ES-I3 (cell line): ENCODE measurements around the gene HOXA2.

Source experiments
- H3K36me3 ChIP-seq: 2 replicates; pipeline ENCODE4 v1.6.1; 2013; ENCODE audit warnings: mild to moderate bottlenecking, low read length, control low read depth, moderate library complexity; ENCODE audit not compliant: insufficient read depth
- H3K4me1 ChIP-seq: 2 replicates; pipeline ENCODE4 v1.6.1; 2013; ENCODE audit warnings: mild to moderate bottlenecking, control low read depth, low read length; ENCODE audit not compliant: insufficient read depth
- H3K9ac ChIP-seq: 2 replicates; pipeline ENCODE4 v1.6.1; 2013; ENCODE audit warnings: low read depth, mild to moderate bottlenecking, low read length, moderate library complexity
- H3K9me3 ChIP-seq: 2 replicates; pipeline ENCODE4 v1.6.1; 2013; ENCODE audit warnings: mild to moderate bottlenecking, low read length, moderate library complexity; ENCODE audit not compliant: control insufficient read depth, insufficient read depth

Gene HOXA2

DNA sequence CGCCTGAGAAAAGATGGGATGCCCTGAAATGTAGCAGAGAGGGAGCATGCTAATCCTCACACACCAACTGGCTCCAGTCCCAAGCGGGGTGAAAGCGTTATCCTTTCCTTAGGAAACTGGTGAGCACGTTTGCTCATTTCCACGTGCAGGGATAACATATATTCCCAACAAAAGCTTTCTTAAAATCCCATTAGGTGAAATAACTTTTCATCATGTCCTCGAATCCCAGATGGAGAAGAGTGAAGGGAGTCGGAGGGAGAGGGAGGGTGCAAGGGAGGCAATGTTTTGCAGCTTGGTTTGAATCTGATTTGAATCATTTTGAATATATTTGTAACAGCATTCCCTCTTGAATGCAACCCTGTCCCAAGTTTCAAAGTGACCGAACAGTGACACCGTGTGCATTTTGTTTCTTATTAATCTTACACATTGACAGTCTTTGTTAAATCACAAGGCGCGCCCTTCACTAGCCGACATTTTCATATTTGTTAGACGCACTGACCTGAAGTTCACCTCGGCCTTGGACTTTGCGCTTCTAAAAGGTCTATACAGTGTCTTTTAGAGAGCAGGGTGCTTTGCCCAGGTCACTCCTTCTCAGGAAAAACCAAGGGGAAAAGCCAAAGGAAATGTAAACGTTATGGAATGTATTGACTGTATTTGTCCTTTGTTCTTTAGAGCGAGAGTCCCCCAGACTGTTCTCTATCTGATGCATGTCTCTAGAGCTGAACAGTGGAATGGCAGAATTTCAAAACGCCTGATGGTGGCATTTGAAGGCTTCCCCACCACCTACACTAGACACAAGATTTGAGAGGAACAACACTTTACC lies 31.1 kb upstream of the HOXA2 start:
- no peaks in the 10 kb centered on the region; the same call in 1 of the 2 replicates for H3K4me1 ChIP-seq
- H3K9ac ChIP-seq, result no peak overlapping the region
- H3K9me3 ChIP-seq, result no peaks in the 10 kb centered on the region
- no peaks in the 10 kb centered on the region for H3K36me3 ChIP-seq

GRCh38 chr7:27132978-27133377 lies 30.5 kb upstream of the HOXA2 start:
- no peaks in the 10 kb centered on the region for H3K36me3 ChIP-seq
- no peaks in the 10 kb centered on the region; the same call in 1 of the 2 replicates for H3K4me1 ChIP-seq
- H3K9me3 ChIP-seq, result no peaks in the 10 kb centered on the region
- no peak overlapping the region for H3K9ac ChIP-seq

GRCh38 chr7:27132214-27132613 lies 29.7 kb upstream of the HOXA2 start:
- Histone ChIP-seq H3K4me1 (no peaks in the 10 kb centered on the region; the same call in 1 of the 2 replicates), H3K9ac (no peak overlapping the region)

DNA sequence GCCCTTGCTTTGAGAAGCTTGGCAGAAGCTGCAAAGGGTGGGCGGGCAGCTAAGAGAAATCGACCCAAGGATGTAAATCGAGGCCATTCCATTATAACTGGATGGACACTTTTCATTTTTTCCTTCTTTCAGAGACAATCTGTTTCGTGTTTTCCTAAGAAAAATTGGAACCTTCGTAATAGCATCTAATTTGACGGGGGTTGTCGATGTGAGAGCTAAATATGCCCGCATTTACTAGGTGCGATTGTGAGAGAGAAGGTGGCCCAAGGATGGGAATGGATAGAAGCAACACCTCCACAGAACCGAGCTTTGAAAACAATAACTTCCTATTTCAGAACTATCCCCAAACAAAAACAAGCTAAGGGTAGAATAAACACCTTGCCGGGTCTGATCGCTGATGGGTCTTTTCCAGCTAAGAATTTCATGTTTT lies 28.9 kb upstream of the HOXA2 start:
- Histone ChIP-seq H3K9me3 (no peaks in the 10 kb centered on the region), H3K9ac (peak overlapping the region; percentile 28; the same call in 1 of the 2 replicates), H3K4me1 (no peaks in the 10 kb centered on the region; the same call in 1 of the 2 replicates), H3K36me3 (no peaks in the 10 kb centered on the region)

More at GRCh38 chr7:27132214-27132613, 29.7 kb upstream of the HOXA2 start:
- H3K9me3 ChIP-seq, result no peaks in the 10 kb centered on the region
- no peaks in the 10 kb centered on the region for H3K36me3 ChIP-seq

DNA sequence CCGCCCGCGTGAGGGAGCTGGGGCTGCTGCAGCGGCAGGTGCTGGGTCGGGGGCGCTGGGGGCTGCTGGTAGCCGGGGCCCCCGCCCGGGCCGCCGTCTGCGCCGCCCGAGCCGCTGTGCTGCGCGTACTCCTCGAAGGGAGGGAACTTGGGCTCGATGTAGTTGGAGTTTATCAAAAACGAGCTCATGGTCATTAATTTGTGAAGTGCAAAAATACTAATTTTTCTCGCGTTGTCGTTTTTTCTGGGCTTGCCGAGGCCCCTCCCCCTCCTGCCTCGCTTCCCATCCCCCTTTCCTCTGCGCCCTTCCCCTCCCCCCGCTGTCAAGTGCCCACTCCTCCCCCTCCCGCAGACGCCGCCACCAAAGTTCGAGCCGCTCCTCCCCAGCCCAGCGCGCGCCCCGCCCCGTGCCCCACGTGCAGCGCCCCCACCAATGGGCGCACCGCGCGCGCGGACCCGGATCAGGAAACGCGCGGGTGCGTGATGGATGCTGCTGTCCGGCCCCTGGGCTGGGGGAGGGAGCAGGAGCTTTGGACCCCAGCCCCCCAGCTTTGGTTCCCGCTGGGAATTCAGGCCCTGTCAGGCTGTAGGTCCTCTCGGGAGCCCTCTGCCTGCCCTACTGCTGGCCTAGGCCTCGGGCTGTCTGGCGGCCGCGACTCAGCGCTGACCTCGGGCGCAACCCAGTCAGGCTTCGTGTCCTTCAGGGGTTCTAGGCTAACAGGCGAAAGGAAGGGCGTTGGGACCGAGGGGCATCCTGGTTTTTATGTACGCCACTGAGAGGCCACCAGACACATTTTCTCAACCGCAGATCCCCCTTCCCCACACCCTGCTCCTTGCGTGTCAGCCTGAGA lies 28.3 kb upstream of the HOXA2 start, which contains the start of gene HOXA4:
Gene HOXA4, minus strand, starts transcription at position 218 of the 850 bp plus-strand sequence. Its CDS starts 24 bp downstream, at position 194.
- Histone ChIP-seq H3K9me3 (no peaks in the 10 kb centered on the region), H3K9ac (peak within 1 kb of the TSS; percentile 42; the same call in 1 of the 2 replicates), H3K4me1 (no peaks in the 10 kb centered on the region), H3K36me3 (no peaks in the 10 kb centered on the region)

GRCh38 chr7:27129729-27130539 lies 27.5 kb upstream of the HOXA2 start:
- Histone ChIP-seq H3K36me3 (no peaks in the 10 kb centered on the region), H3K4me1 (no peaks in the 10 kb centered on the region), H3K9ac (peak overlapping the region; percentile 42; the same call in 1 of the 2 replicates), H3K9me3 (no peaks in the 10 kb centered on the region)

- H3K9ac ChIP-seq, result no peak overlapping the region
- H3K4me1 ChIP-seq, result no peaks in the 10 kb centered on the region
- no peaks in the 10 kb centered on the region for H3K36me3 ChIP-seq
- no peaks in the 10 kb centered on the region for H3K9me3 ChIP-seq
These were observed 26.6 kb upstream of the HOXA2 start for GRCh38 chr7:27128776-27129728.

DNA sequence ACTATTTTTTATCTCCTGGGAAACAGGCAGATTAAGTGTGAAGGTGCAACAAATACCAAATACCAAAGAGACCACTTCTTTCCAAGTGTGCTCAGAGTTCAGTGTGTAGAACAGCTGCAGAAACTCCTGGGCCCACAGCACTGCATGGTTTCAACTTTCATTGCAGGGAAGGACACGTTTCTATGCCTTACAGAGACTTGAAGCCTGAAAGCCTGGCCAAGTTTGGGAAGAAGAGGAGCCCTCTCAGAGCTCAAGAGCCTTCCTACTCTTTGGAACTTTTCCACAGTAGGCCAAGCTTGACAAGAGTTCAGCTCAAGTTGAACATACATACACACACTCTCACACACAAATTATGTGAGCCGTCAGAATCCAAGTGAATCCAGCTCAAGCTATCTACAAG lies 25.6 kb upstream of the HOXA2 start:
- Histone ChIP-seq H3K9ac (no peak overlapping the region), H3K4me1 (no peaks in the 10 kb centered on the region), H3K36me3 (no peaks in the 10 kb centered on the region), H3K9me3 (no peaks in the 10 kb centered on the region)

DNA sequence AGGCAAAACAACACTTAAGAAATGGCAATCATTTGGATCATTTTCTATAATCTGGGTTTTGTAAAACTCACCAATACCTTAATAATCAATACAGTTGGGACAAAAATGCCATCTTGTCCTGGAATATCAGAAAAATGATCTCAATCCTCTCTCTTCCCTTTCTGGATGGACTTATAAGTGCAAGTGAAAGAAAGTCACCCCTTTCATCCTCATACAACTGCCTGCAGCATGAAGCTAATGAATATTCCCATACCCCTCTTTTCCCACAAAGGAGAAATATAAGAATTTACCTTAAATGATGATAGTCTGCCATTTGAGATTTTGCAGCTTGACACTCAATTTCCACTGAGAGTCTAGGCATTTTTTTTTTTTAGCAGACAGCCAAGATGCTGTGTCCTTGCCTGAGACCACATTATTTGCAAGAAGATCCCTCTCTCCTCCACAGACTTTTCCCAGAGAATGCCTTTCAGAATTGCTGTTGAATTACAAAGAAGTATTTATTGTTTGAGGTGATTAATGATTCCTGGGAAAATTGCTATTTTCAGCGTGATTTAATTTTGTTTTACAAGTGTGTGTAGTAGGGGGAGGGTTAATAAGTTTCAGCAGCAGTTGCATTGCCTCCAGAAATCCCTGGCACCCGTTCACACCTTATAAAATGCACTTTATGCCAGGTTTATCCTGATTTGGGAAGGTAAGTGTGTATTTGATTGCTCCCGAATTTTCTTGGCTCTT lies 24.3 kb upstream of the HOXA2 start:
- no peaks in the 10 kb centered on the region for H3K9me3 ChIP-seq
- H3K9ac ChIP-seq, result no peak overlapping the region
- H3K4me1 ChIP-seq, result no peaks in the 10 kb centered on the region; the same call in 1 of the 2 replicates
- H3K36me3 ChIP-seq, result no peaks in the 10 kb centered on the region

- no peak overlapping the region for H3K9ac ChIP-seq
- H3K36me3 ChIP-seq, result no peaks in the 10 kb centered on the region
- no peaks in the 10 kb centered on the region for H3K9me3 ChIP-seq
- no peaks in the 10 kb centered on the region; the same call in 1 of the 2 replicates for H3K4me1 ChIP-seq
These were observed 23.5 kb upstream of the HOXA2 start for GRCh38 chr7:27125986-27126394.

- H3K36me3 ChIP-seq, result no peaks in the 10 kb centered on the region
- no peaks in the 10 kb centered on the region; the same call in 1 of the 2 replicates for H3K4me1 ChIP-seq
- H3K9ac ChIP-seq, result no peak overlapping the region
- H3K9me3 ChIP-seq, result no peaks in the 10 kb centered on the region
These were observed 22.6 kb upstream of the HOXA2 start for GRCh38 chr7:27124902-27125689.
